ENCODE measurements around the gene CTSW.

Gene CTSW

GRCh38 chr11:65932558-65932919 lies 52.9 kb downstream of the CTSW start:
- no peak for DNase-seq
